ENCODE results near the gene OR6S1.
"Not testable (repeated sequence)": the region's sequence is repeated elsewhere in the genome, so short reads cannot be mapped to it uniquely, and the experiment has no call there.

The OR6S1 gene

DNA sequence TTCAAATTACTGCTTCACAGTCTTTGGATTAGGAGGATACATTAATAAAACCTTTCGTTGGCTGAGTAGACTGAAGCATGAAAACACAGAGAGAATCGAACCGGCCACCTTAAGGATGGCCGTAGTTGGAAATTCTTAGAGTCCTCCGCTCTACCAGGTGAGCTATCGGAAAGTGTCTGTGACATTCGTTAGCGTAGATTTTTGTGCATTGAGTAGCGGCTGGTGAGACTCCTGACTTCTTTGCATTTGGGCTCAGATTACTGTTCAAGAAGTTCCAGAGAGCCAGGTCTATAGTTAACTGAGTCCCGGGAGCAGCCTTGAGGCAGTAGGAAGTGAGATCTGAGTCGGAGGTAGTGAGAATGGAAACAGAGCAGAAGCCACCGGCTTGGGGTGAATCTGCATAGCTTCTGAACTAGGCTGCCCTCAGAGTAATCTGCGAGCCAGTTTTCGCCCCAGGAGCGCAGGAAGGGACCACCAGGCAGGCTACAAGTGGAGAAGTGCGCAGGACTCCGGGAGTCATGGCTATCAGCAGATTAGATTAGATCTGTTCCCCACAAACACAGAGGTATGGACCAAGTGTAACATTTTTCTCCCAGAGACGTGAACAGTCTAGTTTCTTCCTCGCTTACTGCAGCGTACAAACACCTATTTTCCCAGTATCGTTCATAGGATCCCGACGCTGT lies 11.0 kb downstream of the OR6S1 start:
- no peak for DNase-seq

DNA sequence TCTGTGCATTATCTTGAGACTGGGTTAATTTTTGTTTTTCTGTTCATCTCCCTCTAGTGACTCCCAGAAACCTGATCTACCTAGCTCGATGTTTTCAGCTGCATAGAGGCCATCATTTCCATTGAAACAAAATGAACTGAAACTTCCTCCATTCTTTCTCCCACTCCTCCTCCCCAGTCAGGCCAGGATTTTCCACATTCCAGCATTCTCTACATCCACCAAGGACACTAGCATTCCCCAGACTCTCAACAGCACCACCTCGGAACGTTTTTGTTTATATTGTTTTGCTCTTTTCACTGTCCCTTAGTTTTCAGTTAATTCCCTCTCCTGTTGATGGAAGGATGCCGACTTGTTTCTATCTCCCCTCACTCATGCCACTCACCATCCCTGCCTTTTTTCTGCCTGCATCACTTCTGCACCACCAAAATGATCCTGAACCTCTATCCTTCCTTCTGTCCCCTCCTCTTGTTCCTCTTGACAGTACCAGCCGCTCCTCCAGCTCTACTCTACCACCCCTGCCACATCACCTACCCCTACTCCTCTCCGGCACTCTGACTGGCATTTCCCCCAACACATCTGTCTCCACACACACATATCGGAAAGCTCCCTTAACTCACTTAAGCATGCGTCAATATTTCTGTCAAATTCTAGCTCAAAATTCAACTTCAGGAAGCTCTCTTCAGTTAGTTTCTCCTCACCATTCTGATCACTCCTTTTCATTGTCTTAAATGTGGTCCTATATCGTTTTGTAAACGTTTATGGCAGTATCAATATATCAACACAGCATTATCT lies 13.2 kb downstream of the OR6S1 start:
- no peak for DNase-seq

DNA sequence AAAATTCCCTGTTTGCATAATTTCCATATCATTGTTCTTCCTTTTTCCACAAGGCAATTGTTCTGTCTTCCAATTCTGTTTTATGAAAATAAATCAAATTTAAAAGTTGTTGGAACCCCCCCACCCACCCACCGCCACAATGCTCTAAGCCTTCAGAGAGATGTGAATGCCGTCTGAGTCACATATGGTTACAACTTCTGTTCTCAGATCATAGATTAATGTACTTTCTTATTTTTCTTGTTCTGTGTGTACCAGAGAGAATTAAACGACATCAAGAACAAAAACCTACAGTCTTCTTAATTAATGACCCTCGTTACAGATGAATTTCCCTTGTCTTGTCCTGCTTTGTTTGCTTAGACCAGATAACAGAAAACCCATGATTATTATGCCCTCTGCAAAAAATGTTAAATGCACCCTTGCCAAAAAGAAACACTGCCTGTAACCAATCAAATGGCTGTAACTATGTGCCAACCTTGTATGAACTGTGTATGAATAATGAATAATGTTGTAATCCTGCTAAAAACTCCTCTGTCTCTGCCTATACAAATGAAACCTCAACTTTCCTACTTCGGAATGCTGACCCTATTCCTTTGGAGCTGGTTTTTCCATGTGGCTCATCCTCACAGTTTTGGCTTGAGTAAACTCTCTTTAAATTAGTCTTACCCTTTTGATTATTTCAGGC lies 14.0 kb downstream of the OR6S1 start:
- no peak for DNase-seq

DNA sequence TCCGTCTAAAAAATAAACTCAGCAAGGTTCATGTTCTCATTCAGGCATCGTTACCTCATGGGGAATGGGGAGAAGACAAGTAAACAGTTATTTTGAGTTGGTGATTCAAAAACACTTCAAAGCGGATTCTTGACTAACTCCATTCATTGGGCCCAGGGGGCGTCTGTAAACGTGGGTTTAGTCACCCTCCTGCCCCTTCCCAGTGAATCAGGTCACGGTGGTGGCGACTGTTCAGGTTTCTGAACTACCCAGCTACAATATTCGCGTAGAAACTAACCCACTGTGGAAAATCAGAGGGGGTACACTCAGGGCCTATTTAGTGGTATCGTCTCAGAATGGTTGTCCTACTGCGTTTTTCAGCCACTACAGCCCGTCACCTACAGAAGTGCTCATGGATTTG lies 15.2 kb downstream of the OR6S1 start:
- DNase-seq = no peak

DNA sequence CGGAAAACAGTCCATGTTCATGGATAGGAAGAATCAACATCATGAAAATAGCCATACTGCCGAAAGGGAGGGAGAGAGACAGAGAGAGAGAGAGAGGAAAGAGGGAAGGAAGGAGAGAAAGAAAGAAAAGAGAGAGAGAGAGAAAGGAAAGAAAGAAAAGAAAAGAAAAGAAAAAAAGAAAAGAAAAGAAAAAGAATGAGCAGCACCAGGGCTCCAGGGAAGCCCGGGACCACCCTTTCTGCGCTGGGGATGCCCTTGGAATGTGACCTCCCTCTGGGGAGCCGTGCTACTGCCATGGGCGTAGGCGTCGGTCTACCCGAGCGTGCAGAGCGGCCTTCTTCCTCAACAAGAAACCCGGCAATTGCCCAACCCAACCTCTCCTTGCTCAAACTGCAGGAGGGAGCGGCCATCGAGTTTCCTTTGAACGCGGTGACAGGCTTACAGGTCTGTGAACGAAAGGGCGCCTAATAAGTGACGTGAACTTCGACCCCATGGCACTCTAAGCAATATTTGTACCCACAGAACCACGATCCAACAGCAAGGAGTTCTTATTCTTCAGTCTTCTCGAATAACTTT lies 16.9 kb downstream of the OR6S1 start:
- no peak for DNase-seq

DNA sequence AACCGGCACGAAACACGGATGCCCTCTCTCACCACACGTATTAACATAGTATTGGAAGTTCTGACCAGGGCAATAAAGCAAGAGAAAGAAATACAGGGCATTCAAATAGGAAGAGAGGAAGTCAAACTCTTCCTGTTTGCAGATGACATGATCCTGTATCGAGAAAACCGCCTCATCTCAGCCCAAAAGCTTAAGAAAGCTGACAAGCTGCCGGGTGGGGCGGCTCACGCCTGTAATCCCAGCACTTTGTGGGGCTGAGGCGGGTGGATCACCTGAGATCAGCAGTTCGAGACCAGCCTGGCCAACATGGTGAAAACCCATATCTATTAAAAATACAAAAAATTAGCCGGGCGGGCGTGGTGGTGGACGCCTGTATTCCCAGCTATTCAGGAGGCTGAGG lies 17.7 kb downstream of the OR6S1 start:
- no peak for DNase-seq

DNA sequence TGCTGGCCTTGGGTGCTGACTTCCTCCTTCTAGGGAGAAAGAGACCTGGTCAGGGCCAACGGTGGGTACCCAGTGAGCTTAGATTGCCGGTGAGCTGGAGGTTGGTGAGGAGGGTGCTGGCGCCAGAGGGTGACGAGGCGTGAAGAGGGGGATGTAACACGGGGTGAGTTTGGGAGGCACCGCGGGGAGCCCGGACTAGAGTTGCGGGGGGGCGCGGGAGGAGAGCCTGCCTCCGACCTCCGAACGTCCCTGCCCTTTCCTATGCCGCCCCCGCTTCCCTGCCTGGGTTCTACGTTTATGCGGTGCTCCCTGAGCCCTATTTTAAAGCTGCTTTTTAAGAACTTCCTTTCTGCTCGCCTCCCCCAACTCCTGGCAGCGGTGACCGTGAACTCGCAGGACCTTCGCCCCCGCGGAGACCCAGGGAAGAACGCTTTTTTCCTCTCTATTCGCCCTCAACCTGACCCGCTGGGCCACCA lies 18.6 kb downstream of the OR6S1 start:
- no peak for DNase-seq

DNA sequence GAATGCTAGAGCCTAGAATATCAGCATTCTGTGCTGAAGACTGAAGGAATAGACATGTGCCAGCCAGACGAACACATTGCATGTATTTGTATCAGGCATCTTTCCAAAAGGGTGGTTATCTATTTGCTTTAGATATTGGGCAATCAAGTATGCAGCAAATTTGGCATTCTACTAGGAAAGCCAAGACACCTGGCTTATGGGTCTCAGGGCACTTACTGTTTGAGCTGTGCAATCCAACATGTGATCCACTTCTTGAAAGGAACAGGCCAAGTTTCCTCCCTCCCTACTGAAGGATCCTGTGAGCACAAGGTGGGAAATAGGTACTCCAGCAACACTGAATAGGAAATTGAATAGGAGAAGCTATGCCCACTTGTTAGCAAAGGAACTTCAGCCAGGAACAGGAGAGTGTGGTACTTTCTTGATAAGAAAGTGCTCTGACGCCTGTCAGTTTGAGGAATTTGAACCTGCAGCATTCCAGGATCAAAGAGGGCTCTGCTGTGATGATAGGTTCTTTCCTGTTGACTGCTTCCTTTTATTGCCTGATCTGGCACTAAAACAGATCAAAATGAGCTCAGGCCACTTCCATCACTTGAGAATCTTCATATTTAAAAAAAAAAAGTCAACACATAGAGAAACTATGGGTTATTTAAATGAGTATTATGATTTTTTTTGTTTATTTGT lies 20.6 kb downstream of the OR6S1 start:
- no peak for DNase-seq

DNA sequence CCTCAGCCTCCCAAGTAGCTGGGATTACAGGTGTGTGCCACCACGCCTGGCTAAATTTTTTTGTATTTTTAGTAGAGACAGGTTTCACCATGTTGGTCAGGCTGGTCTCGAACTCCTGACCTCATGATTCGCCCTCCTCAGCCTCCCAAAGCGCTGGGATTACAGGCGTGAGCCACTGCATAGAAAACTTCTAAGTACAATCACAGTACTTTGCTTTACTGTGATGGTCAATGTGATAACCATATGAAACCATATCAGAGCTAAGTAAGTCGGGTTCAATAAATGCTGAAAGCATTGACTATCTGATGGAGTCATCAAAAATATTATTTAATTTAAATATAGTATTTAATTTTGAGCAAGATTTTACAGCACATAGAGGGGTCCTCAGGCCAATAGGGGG lies 21.8 kb downstream of the OR6S1 start:
- DNase-seq = not testable (repeated sequence)

DNA sequence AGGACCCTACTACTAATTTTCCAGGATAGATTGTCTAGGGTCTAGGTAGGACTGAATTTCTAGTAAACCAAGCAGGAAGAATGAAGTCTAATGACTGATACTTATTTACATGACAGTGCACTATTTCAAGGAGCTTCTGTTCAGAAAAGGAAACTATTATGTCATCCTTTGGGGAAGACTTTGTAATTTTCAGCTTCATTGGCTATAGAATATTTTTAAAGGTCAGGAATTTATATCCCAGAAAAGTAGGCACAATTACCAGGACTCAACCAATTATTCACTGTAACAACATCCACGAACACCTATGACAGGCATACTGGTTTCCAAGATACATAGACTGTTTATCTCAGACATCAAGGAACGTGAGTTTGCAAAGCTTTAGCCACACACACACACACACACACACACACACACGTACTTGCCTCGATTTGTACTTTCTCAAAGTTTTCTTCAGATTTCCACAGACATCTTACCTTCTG lies 23.2 kb downstream of the OR6S1 start:
- DNase-seq = no peak

DNA sequence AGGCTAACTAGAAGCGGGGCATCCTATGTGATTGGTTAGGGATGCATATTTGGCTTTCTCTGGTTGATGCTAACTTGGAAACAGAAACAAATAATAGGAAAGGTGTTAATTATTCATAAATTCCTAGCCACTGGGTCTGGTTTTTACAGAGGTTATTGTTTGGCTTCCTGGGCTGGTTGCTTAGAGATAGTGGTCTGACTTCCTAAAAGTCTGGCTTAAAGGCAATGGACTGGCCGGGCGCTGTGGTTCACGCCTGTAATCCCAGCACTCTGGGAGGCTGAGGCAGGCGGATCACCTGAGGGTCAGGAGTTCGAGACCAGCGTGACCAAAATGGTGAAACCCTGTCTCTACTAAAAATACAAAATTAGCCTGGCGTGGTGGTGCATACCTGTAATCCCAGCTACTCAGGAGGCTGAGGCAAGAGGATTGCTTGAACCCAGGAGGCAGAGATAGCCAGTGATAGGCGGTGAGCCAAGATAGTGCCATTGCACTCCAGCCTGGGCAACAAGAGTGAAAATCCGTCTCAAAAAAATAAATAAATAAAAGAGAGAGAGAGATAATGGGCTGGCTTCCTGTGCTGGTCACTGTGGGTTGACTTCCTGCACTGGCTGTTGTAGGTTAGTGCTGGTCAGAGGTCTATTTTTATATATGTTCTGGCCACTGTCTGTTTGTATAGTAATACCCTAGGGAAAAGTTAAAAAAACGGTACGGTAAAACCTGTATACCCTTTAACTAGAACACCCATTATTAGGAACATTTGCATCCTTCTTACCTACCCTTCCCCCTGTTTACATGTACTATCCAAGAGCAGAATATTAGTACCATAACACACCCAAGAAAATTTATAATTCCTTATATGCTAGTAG lies 24.1 kb downstream of the OR6S1 start:
- no peak for DNase-seq

DNA sequence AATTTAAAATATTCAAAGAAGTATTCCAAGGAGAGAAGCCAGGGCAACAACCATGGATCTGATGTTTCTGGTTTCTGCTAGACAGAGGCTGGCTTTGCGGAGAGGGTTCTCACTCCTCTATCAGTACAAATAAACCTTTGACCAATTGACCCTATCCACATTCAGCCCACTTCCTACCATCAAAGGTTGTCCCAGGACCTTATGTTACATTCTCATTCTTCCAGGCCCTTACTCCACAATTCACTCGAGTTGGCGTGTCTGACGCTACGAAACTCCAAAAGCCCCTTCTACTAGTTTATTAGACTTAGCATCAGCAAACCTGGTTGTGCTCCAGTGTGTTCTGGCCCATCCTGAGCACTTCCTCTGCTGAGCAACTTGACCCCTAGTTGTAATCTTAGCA lies 25.5 kb downstream of the OR6S1 start:
- no peak for DNase-seq

DNA sequence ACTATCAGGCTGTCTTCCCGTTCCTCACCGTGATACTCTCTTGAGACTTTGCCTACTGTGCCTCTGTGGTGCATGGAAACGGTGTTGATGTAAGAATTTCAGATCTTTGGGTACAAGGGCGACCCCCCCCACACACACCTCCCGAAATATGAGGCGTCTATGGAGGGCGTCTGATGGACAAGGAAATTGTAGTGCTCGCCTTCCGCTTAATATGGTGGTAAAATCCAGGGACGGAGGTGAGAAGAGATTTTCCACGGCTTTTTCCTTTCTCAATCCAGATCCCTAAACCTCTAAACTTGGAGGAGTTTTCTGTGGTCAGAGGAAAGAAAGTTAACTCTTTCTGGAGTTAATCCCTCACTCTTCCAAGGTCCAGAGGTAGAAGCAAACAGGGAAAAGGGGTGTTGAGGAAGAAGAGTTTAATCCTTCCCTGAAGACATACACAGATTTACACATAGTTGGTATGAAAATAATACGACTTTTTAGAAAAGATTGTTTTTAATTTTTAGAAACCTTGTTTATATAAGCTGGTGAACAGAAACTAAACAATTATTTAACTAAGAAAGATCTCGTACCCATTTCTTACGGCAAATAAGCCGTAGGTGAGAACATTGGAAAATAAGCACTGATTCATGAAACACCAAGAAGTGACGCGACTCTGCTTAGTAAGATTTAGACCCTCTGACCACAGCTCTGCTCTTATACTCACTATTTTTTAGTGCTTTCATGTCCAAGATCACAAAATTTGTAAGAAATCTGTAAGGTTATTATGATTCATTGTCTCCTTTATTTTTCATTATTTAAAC lies 27.3 kb downstream of the OR6S1 start:
- no peak for DNase-seq

DNA sequence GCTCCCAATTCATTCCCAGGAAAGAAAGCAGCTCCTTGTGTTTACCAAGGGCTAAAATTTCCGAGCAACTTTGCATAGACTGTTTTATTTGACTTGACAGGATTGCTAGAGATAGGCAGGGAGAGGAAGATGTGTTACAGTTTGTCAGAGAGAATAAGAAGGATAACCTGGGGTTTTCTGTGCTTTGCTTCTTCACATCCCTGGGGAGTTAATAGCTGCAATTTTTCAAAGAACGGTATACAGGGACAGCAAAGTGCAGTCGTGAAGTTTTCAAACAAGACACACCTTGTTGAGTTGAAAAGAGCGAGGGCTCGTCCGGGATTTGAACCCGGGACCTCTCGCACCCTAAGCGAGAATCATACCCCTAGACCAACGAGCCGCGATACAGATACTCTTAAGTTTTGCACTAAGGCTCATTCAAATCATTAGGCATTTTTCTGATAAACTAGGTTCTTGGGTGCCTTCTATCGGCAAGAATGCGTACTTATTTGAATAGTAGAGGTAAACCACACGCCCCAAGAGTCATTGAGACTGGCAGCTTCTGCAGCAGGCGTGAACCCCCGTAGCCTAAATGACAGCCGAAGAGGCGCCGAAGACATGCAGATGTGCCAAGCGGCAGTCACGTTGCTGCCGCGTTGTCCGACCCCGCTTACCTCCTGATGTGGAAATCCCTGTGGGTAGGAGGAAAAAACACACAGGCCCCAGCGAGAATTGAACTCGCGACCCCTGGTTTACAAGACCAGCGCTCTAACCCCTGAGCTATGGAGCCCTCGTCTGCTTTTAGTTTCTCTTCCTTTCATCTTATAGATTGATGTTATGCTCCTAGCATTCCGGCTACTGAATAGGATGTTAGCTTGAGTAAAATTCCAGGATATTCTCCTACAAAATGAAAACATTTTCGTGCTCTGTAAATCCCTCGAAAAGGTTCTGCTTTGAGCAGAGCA lies 28.1 kb downstream of the OR6S1 start:
- peak; percentile 84 for DNase-seq

DNA sequence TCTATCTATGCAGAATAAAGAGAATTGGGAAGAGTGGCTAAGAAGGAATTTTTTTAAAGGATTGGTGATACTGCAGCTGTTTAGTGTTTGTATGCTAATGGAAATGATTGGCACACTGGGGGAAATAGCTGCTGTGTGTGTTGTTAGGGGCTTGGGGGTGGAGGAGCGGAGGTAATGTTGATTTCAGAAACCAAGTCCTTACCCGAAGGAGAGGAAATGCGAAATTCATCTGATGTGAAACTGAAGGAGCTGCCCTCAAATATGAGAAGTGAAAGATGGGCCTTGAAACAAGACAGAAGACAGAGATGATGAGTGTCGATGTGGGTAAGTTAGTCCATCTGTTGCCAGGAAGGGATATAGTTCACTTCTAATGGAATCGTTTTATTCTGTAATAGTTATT lies 29.1 kb downstream of the OR6S1 start:
- DNase-seq = no peak

DNA sequence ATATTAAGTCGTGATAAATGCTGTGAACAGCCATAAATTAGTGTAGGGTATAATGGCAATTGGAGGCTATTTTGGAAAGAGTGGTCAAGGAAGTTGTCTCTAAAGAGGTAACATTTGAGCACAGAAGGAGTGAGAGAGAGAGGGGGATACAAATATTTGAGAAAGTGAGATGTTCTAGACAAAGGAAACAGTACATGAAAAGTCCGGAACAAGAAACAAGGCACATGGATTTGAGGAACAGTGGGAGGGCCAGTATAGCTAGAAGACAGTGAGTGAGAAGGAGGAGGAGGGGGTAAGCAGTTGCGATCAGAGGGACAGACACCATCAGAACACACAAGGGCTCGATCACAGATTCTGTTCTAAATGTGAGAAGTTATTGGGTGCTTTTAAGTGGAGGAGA lies 30.2 kb downstream of the OR6S1 start:
- no peak for DNase-seq

DNA sequence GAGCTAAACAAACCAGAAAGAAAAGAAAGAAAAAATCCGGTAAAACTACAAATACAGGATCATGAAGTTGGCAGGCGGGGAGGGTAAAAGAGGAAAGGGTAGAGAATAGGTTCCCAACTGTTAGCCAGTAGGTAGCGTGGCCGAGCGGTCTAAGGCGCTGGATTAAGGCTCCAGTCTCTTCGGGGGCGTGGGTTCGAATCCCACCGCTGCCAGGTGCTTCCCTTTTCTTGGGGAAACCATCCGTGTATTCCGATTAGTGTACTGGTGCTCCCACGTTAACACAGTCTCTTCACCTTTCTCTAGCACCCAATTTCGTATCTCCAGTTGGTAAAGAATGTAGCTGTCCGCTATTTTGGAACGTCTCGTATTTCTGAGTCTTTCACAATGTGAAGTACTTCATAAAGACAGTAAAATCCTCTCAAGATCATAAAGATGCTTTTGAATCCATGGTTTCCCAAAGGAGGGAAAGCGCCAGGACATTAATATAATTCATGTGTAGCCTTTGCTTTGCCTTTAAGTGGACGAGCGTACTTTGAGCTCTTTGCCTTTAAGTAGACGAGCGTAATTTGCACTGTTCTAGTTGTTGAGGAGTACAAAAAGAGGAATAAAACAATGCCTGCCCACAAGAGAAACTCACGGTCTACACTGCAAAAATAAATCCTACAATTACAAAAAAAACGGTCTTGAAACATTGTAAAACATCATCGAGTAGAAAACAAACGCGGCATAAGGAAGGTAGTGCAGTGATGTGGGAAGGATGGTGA lies 31.3 kb downstream of the OR6S1 start:
- DNase-seq = no peak

DNA sequence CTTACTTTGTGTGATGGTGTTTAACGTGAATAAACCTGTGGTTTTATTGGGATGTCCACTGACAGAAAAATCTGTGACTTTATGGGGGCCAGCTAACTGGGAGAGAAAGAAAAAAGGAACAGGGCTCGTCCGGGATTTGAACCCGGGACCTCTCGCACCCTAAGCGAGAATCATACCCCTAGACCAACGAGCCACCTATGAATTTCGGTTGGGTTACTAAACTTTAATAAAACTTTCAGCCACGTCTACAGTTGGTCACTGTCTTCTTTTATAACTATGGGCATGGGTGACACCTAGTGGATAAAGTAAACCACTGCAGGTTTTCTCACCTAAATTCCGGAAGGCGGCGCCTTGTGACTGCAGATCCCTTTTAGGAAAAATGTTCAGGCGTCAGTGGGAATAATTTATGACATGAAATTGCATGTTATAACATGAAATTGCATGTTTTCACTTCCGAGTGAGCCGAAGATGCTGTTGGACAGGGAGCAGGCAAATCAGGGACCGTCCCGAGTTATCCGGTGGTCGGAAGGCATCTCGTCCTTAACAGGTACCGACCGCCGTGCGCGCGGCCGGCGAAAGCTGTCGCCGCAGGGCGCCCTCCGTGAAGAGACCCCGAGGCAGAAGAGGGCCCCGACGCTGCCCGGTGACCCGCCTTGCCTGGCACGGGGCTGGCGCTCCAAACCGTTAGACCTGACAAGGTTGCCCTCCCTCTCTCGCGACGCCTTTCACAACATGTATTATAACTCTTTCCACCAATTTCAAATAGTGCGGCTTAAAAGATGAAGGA lies 32.1 kb downstream of the OR6S1 start:
- DNase-seq = peak; percentile 41

Measured in NCI-H2081 treated with DMSO at 0.1 percent for 48 hours (cell line).